MCF 10A (cell line): ENCODE data around the gene PTPN11. TPM values are rescaled to one million over a fixed set of nuclear protein-coding genes. Genes with fewer than 3 reads are reported as not detected.
"Not testable (repeated sequence)": the region's sequence is repeated elsewhere in the genome, so short reads cannot be mapped to it uniquely, and the experiment has no call there.

Experiments
- BruUV-seq: library from RNA; stranded (reverse); fragments of 400-500 nt; replicated peaks from 2 replicates; lab custom pipeline; 2021; lab: Mats Ljungman, UMichigan
- CTCF ChIA-PET: fragments of 300-600 bp; sonication (Branson Sonifier 250); formaldehyde crosslinking; extraction: SDS; loops from one replicate; lab custom pipeline; 2021; ENCODE audit warnings: antibody characterized with exemption, inconsistent platforms; lab: Yijun Ruan, JAX
- POLR2A ChIA-PET: fragments of 300-600, 350-650 bp; sonication (Branson Sonifier 250); formaldehyde crosslinking; extraction: SDS; loops from one replicate; lab custom pipeline; 2020; ENCODE audit warnings: antibody characterized with exemption, inconsistent platforms; lab: Yijun Ruan, JAX
- DNase-seq: peaks from one replicate; pipeline ENCODE4 v3.0.0-alpha.2; 2018; ENCODE audit not compliant: unreplicated experiment
- H3K27ac Mint-ChIP-seq: one replicate; pipeline ENCODE4 v1.8.0; 2022; ENCODE audit warnings: mild to moderate bottlenecking, low read depth, mixed read lengths; ENCODE audit not compliant: unreplicated experiment
- H3K27me3 Mint-ChIP-seq: one replicate; pipeline ENCODE4 v1.8.0; 2022; ENCODE audit warnings: mixed read lengths; ENCODE audit not compliant: insufficient read depth, unreplicated experiment
- H3K36me3 Mint-ChIP-seq: one replicate; pipeline ENCODE4 v1.8.0; 2022; ENCODE audit warnings: mild to moderate bottlenecking, moderate library complexity, mixed read lengths; ENCODE audit not compliant: insufficient read depth, unreplicated experiment
- H3K4me1 Mint-ChIP-seq: one replicate; pipeline ENCODE4 v1.8.0; 2022; ENCODE audit warnings: mixed read lengths; ENCODE audit not compliant: insufficient read depth, unreplicated experiment
- H3K4me3 Mint-ChIP-seq: one replicate; pipeline ENCODE4 v1.8.0; 2022; ENCODE audit warnings: mild to moderate bottlenecking, moderate library complexity, mixed read lengths; ENCODE audit not compliant: unreplicated experiment
- H3K9me3 Mint-ChIP-seq: one replicate; pipeline ENCODE4 v1.8.0; 2022; ENCODE audit warnings: mixed read lengths; ENCODE audit not compliant: unreplicated experiment
- intact Hi-C: fragments of 100-400 bp; cut with micrococcal nuclease; formaldehyde crosslinking; loops from 2 replicates; pipeline ENCODE4 v1.14.1; 2022
- total RNA-seq: library from RNA; stranded (reverse); gene quantifications from 2 replicates; pipeline ENCODE4 v1.2.3, GENCODE V29; 2022
- TF ChIP-seq, protein P1 (sequence below): fragments of 200-600 bp; IDR thresholded peaks from one replicate; pipeline ENCODE4 v1.8.0; 2022; ENCODE audit warnings: antibody characterized with exemption, mild to moderate bottlenecking; ENCODE audit not compliant: unreplicated experiment

Gene PTPN11
- total RNA-seq, 1 experiment from 2014 or later, result 164 TPM

DNA sequence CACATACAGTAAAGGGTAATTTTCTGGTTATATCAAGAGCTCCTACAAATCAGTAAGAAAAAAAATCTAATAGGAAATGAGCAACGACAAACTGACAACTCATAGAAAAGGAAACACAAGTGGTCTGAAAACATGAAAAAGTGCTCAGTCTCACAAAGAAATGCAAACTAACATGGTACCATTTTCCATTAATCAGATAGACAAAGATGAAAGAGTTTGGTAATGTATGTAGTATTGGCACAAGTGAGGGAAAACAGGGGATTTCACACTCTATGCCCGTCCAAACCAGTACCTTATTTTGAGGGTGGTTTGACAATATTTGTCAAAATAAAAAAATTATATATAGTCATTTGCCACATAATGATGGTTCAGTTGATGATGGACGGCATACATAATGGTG, 13.2 kb downstream of the PTPN11 start:
- DNase-seq, result no peak
- POLR2A ChIA-PET, result interaction anchor here (0.6 kb wide), 1 partner anchor 10 kb away, joined by 4 read pairs; no protein-coding TSS in a partner anchor
- CTCF ChIA-PET, result interaction anchor here (0.6 kb wide), 1 partner anchor 8 kb away, joined by 3 read pairs; no protein-coding TSS in a partner anchor
- peaks cover 15% of the 10 kb centered on the region for H3K36me3 Mint-ChIP-seq
- H3K4me1 Mint-ChIP-seq, result peaks cover 7% of the 10 kb centered on the region
- H3K27ac Mint-ChIP-seq, result no peak overlapping the region
- no peaks in the 10 kb centered on the region for H3K9me3 Mint-ChIP-seq
- intact Hi-C loops, result no loop called here
- no peak overlapping the region for H3K4me3 Mint-ChIP-seq
- BruUV-seq, result no TSS peak
- no peaks in the 10 kb centered on the region for H3K27me3 Mint-ChIP-seq
- TF ChIP-seq, protein P1, sequence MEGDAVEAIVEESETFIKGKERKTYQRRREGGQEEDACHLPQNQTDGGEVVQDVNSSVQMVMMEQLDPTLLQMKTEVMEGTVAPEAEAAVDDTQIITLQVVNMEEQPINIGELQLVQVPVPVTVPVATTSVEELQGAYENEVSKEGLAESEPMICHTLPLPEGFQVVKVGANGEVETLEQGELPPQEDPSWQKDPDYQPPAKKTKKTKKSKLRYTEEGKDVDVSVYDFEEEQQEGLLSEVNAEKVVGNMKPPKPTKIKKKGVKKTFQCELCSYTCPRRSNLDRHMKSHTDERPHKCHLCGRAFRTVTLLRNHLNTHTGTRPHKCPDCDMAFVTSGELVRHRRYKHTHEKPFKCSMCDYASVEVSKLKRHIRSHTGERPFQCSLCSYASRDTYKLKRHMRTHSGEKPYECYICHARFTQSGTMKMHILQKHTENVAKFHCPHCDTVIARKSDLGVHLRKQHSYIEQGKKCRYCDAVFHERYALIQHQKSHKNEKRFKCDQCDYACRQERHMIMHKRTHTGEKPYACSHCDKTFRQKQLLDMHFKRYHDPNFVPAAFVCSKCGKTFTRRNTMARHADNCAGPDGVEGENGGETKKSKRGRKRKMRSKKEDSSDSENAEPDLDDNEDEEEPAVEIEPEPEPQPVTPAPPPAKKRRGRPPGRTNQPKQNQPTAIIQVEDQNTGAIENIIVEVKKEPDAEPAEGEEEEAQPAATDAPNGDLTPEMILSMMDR, result no peak

- TF ChIP-seq, protein P1, result no peak
- Mint-ChIP-seq H3K27me3 (no peaks in the 10 kb centered on the region), H3K4me3 (no peak overlapping the region), H3K27ac (no peak overlapping the region), H3K4me1 (no peaks in the 10 kb centered on the region), H3K9me3 (no peaks in the 10 kb centered on the region), H3K36me3 (peaks cover 14% of the 10 kb centered on the region)
- intact Hi-C loops, result no loop called here
- no peak for DNase-seq
- ChIA-PET CTCF (no interaction called here), POLR2A (no interaction called here)
- no TSS peak for BruUV-seq
Measured at GRCh38 chr12:112433551-112433950, 14.8 kb downstream of the PTPN11 start.

- intact Hi-C loops, H3K4me1 Mint-ChIP-seq, H3K4me3 Mint-ChIP-seq, POLR2A ChIA-PET, H3K27ac Mint-ChIP-seq, DNase-seq, H3K9me3 Mint-ChIP-seq, BruUV-seq, H3K27me3 Mint-ChIP-seq, H3K36me3 Mint-ChIP-seq: not testable (repeated sequence)
- CTCF ChIA-PET, result interaction anchor here (0.6 kb wide), 1 partner anchor 234 kb away, joined by 5 read pairs; no protein-coding TSS in a partner anchor
Measured at GRCh38 chr12:112438645-112439044, 19.9 kb downstream of the PTPN11 start.

GRCh38 chr12:112439769-112440168, 21.0 kb downstream of the PTPN11 start:
- Mint-ChIP-seq H3K9me3 (no peaks in the 10 kb centered on the region), H3K27ac (no peak overlapping the region), H3K36me3 (peaks cover 10% of the 10 kb centered on the region), H3K4me1 (no peaks in the 10 kb centered on the region), H3K27me3 (no peaks in the 10 kb centered on the region), H3K4me3 (no peak overlapping the region)
- TF ChIP-seq, protein P1, result no peak
- ChIA-PET CTCF (interaction anchor here (0.7 kb wide), 1 partner anchor 500 kb away, joined by 3 read pairs; no protein-coding TSS in a partner anchor), POLR2A (interaction anchor here (1.9 kb wide), 1 partner anchor 17 kb away, joined by 4 read pairs; no protein-coding TSS in a partner anchor)
- BruUV-seq, result no TSS peak
- intact Hi-C loops, result no loop called here
- DNase-seq, result no peak

DNA sequence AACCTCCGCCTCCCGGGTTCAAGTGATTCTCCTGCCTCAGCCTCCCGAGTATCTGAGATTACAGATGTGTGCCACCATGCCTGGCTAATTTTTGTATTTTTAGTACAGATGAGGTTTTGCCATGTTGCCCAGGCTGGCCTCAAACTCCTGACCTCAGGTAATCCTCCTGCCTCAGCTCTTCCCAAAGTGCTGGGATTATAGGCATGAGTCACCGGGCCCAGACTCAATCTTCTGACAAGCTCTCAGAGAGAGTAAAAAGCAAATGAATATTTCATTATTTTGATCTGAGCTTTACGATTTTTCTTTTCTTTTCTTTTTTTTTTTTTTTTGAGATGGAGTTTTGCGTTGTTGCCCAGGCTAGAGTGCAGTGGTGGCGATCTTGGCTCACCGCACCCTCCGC, 21.9 kb downstream of the PTPN11 start:
- H3K4me3 Mint-ChIP-seq, H3K9me3 Mint-ChIP-seq, H3K27ac Mint-ChIP-seq, H3K27me3 Mint-ChIP-seq, BruUV-seq, DNase-seq, intact Hi-C loops, H3K4me1 Mint-ChIP-seq: not testable (repeated sequence)
- ChIA-PET POLR2A (interaction anchor here (1.9 kb wide), 1 partner anchor 18 kb away, joined by 4 read pairs; no protein-coding TSS in a partner anchor), CTCF (interaction anchor here (0.6 to 0.7 kb wide), 2 partner anchors 52 to 425 kb away, joined by 3 to 4 read pairs; no protein-coding TSS in a partner anchor)
- H3K36me3 Mint-ChIP-seq, result peaks cover 14% of the 10 kb centered on the region
